Activated T-helper 1 cell treated with anti-CD3 and anti-CD28 coated beads, Interleukin-12 subunit alpha, Interleukin-12 subunit beta, Interleukin-2, Interleukin-4 antibody, amounts not matched to agents 30 ng/mL and 10 ng/mL and 1 ng/mL, durations not matched to agents 14 hours and 24 hours and 36 hours (primary cell): Measurements from ENCODE around the gene PTOV1. TPM values are rescaled to one million over a fixed set of nuclear protein-coding genes. Genes with fewer than 3 reads are reported as not detected.

Experiments used
- DNase-seq: peaks from one replicate; pipeline ENCODE4 v3.0.0; 2021; ENCODE audit warnings: low spot score
- H3K27ac Mint-ChIP-seq: one replicate; pipeline ENCODE4 v1.8.0; 2021; ENCODE audit warnings: mild to moderate bottlenecking, mixed read lengths
- H3K27me3 Mint-ChIP-seq: one replicate; pipeline ENCODE4 v1.8.0; 2022; ENCODE audit warnings: mild to moderate bottlenecking, moderate library complexity, mixed read lengths; ENCODE audit not compliant: insufficient read depth
- H3K36me3 Mint-ChIP-seq: one replicate; pipeline ENCODE4 v1.8.0; 2021; ENCODE audit warnings: low read depth, mixed read lengths
- H3K4me1 Mint-ChIP-seq: one replicate; pipeline ENCODE4 v1.8.0; 2021; ENCODE audit warnings: low read depth, mixed read lengths
- H3K4me3 Mint-ChIP-seq: one replicate; pipeline ENCODE4 v1.8.0; 2021; ENCODE audit warnings: mild to moderate bottlenecking, moderate library complexity, mixed read lengths
- H3K9me3 Mint-ChIP-seq: one replicate; pipeline ENCODE4 v1.8.0; 2021; ENCODE audit warnings: mixed read lengths
- intact Hi-C: fragments of 100-400 bp; cut with micrococcal nuclease; formaldehyde crosslinking; loops from one replicate; pipeline ENCODE4 v1.15.1; 2024
- total RNA-seq: library from RNA; stranded (reverse); gene quantifications from 2 replicates; pipeline ENCODE4 v1.2.3, GENCODE V29; 2022

PTOV1 gene
- total RNA-seq, 1 donor from 2014 or later = 113 TPM

DNA sequence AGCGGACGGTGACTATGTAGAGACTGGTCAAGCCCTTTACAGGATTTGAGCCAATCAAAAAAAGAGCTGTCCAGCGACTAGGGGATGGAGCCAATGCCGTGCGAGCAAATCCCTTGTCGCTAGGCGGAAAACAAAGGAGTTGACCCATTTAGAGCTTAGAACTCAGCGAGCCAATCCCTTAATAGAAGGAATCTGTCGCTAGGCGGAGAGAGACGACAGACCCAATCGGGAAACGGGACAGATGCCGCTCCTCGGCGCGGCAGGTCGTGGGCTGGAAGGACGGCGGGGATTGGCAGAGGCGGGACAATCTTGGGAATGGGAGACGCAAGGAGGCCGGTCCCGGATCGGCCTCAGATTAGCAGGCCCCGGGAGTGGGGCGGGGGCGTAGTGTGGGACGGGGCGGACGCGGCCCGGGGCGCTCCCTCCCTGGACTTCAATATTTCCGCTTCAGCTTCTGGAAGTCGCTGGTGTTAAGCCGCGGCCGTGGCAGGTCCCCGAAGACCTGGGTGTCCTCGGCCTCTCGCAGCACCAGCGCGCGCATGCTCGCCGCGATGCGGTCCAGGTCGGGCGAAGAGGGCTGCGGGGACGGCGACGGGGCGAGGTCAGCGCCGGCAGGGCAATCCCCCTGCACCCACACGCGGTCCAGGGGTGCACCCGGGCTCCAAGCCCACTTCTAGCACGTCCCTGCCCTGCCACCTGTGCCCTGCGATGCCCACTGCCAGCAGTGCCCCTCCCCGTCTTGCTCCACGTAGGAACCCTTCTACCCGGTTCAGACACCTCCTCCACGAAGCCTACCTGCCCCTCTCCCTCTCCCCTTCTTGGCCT lies 18.7 kb downstream of the PTOV1 start:
- Mint-ChIP-seq H3K9me3 (no peaks in the 10 kb centered on the region), H3K4me3 (no peak overlapping the region), H3K27ac (peak overlapping the region; percentile 95), H3K36me3 (peaks cover 16% of the 10 kb centered on the region), H3K4me1 (peaks cover 37% of the 10 kb centered on the region), H3K27me3 (no peaks in the 10 kb centered on the region)
- peak; percentile 92 for DNase-seq
- intact Hi-C loops = loop anchor here (1.0 to 2.0 kb wide), 7 partner anchors 8 to 193 kb away; partner anchors contain the start of genes AKT1S1, FUZ, PRMT1 and TBC1D17

- DNase-seq = no peak
- H3K36me3 Mint-ChIP-seq = peaks cover 10% of the 10 kb centered on the region
- peak overlapping the region; percentile 95 for H3K27ac Mint-ChIP-seq
- intact Hi-C loops = no loop called here
- H3K4me3 Mint-ChIP-seq = no peak overlapping the region
- H3K9me3 Mint-ChIP-seq = no peaks in the 10 kb centered on the region
- peaks cover 39% of the 10 kb centered on the region for H3K4me1 Mint-ChIP-seq
- H3K27me3 Mint-ChIP-seq = no peaks in the 10 kb centered on the region
Observed at GRCh38 chr19:49870309-49870901, 19.4 kb downstream of the PTOV1 start.

DNA sequence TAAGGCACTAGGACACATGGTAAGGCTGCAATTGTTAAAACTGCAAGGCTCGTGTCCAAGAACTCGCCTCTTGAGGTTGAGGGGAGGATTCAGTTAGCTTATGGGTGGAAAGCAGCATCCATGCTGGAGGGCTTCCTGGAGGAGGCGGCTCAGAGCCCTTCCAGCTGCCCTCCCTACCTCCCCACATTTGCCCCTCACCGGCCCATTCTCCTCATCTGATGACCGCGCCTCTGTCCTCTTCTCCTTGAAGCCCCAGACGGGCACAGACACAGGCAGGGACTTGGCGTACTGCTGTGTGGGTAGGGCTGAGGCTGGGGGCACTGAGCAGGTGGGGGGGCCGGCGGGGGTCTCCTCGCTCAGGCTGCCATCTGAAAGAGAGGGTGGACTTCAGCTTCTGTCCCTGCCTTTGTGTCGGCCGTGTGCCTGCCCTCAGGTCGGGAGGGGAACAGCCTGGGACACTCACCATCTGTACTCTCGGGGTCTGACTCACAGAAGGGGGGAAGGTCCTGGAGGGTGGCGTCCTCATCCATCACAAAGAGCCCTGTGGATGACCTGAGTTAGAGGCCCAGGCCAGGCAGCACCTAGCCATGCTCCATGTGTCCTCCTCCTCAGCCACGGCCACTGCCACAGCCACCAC lies 20.5 kb downstream of the PTOV1 start:
- Mint-ChIP-seq H3K36me3 (peaks cover 8% of the 10 kb centered on the region), H3K27ac (peak overlapping the region; percentile 20), H3K9me3 (no peaks in the 10 kb centered on the region), H3K4me3 (peak overlapping the region; percentile 32), H3K4me1 (peaks cover 35% of the 10 kb centered on the region), H3K27me3 (no peaks in the 10 kb centered on the region)
- no peak for DNase-seq
- intact Hi-C loops = no loop called here

- Mint-ChIP-seq H3K27ac (peak overlapping the region; percentile 20), H3K4me3 (peak overlapping the region; percentile 32), H3K4me1 (peaks cover 30% of the 10 kb centered on the region), H3K36me3 (peaks cover 5% of the 10 kb centered on the region), H3K27me3 (no peaks in the 10 kb centered on the region), H3K9me3 (no peaks in the 10 kb centered on the region)
- no peak for DNase-seq
- intact Hi-C loops = no loop called here
Observed at GRCh38 chr19:49872245-49873128, 21.5 kb downstream of the PTOV1 start.

- H3K4me3 Mint-ChIP-seq = no peak overlapping the region
- H3K27ac Mint-ChIP-seq = no peak overlapping the region
- no peaks in the 10 kb centered on the region for H3K9me3 Mint-ChIP-seq
- H3K27me3 Mint-ChIP-seq = no peaks in the 10 kb centered on the region
- peaks cover 8% of the 10 kb centered on the region for H3K36me3 Mint-ChIP-seq
- intact Hi-C loops = no loop called here
- peaks cover 33% of the 10 kb centered on the region for H3K4me1 Mint-ChIP-seq
- no peak for DNase-seq
Observed at GRCh38 chr19:49873129-49873521, 22.2 kb downstream of the PTOV1 start.

GRCh38 chr19:49873834-49874233 lies 22.9 kb downstream of the PTOV1 start:
- Mint-ChIP-seq H3K4me1 (peaks cover 40% of the 10 kb centered on the region), H3K36me3 (peaks cover 9% of the 10 kb centered on the region), H3K4me3 (no peak overlapping the region), H3K27me3 (no peaks in the 10 kb centered on the region), H3K9me3 (no peaks in the 10 kb centered on the region), H3K27ac (no peak overlapping the region)
- intact Hi-C loops = no loop called here
- DNase-seq = no peak

DNA sequence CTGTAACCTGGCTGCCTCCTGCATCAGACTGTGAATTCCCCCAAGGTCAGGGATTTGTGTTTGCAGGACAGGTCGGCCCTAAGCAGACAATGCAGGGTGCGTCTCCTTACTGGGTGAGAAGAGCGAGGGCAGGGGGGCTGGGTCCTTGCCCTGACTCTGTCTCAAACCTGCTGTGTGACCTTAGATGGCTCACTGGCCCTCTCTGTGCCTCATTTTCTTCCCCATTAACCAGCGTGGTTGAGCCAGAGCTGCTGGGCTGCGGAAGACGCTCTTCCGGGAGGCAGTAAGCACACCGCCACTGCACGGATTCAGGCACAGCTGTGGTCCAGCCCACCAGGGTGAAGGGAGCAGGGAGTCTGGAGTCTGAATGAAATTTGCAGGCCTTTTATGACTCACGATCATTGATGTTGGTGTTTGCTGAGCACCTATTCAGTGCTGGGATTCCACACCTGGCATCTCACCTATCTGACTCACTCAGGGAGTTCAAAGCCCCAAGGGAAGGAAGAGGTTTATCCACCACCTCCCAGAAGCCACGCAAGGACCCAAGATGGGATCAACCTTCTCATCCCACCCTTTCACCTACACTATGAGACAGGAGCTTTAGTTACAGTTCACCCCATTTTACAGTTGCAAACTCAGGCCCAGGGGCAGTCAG lies 23.7 kb downstream of the PTOV1 start:
- peak overlapping the region; percentile 40 for H3K27ac Mint-ChIP-seq
- no peak for DNase-seq
- peaks cover 46% of the 10 kb centered on the region for H3K4me1 Mint-ChIP-seq
- intact Hi-C loops = loop anchor here (5.0 kb wide), 1 partner anchor 108 kb away; no protein-coding TSS in a partner anchor
- peak overlapping the region; percentile 46 for H3K4me3 Mint-ChIP-seq
- H3K9me3 Mint-ChIP-seq = no peaks in the 10 kb centered on the region
- H3K27me3 Mint-ChIP-seq = no peaks in the 10 kb centered on the region
- H3K36me3 Mint-ChIP-seq = peaks cover 13% of the 10 kb centered on the region

DNA sequence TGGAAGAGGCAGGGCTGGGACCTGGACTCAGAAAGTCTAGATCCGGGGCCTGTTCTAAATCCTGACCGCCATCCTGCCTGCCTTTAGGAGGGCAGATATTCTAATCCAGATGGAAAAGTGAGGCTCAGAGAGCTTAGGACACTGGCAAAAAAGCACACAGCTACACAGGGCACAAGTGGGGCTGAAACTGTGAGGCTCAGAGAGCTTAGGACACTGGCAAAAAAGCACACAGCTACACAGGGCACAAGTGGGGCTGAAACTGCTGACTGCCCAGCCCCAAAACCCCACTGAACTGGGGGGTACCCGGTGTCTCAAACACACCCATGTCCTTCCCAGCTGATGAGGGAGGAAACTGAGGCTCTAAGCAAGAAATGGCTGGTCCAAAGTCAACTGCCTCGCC lies 24.2 kb downstream of the PTOV1 start:
- H3K4me3 Mint-ChIP-seq = no peak overlapping the region
- no peaks in the 10 kb centered on the region for H3K27me3 Mint-ChIP-seq
- peak overlapping the region; percentile 40 for H3K27ac Mint-ChIP-seq
- intact Hi-C loops = loop anchor here (5.0 kb wide), 1 partner anchor 107 kb away; no protein-coding TSS in a partner anchor
- no peak for DNase-seq
- H3K36me3 Mint-ChIP-seq = peaks cover 15% of the 10 kb centered on the region
- H3K4me1 Mint-ChIP-seq = peaks cover 44% of the 10 kb centered on the region
- no peaks in the 10 kb centered on the region for H3K9me3 Mint-ChIP-seq

GRCh38 chr19:49875857-49876421 lies 25.0 kb downstream of the PTOV1 start:
- Mint-ChIP-seq H3K4me1 (peaks cover 37% of the 10 kb centered on the region), H3K27ac (no peak overlapping the region), H3K9me3 (no peaks in the 10 kb centered on the region), H3K36me3 (peaks cover 21% of the 10 kb centered on the region), H3K27me3 (no peaks in the 10 kb centered on the region), H3K4me3 (no peak overlapping the region)
- intact Hi-C loops = loop anchor here (1.0 to 5.0 kb wide), 4 partner anchors 63 to 423 kb away; partner anchors contain the start of genes ALDH16A1 and FUZ
- peak; percentile 60 for DNase-seq

GRCh38 chr19:49876422-49877019 lies 25.6 kb downstream of the PTOV1 start:
- peaks cover 24% of the 10 kb centered on the region for H3K36me3 Mint-ChIP-seq
- no peak overlapping the region for H3K4me3 Mint-ChIP-seq
- no peaks in the 10 kb centered on the region for H3K27me3 Mint-ChIP-seq
- DNase-seq = peak; percentile 97
- no peak overlapping the region for H3K27ac Mint-ChIP-seq
- peaks cover 36% of the 10 kb centered on the region for H3K4me1 Mint-ChIP-seq
- intact Hi-C loops = loop anchor here (1.0 to 5.0 kb wide), 15 partner anchors 7 to 500 kb away; partner anchors contain the start of genes ALDH16A1, ATF5, FUZ and NR1H2
- no peaks in the 10 kb centered on the region for H3K9me3 Mint-ChIP-seq
